CD4-positive, alpha-beta memory T cell (primary cell): Measurements from ENCODE around the gene BTAF1. TPM values are rescaled to one million over a fixed set of nuclear protein-coding genes. Genes with fewer than 3 reads are reported as not detected.
A peak's percentile ranks its signal among the peaks of the same experiment; 100 is the strongest.

Experiments
- CTCF ChIA-PET: fragments of 350-600 bp; sonication (Branson Sonifier 250); formaldehyde crosslinking; loops from one replicate; lab custom pipeline; 2021; ENCODE audit warnings: inconsistent platforms; ENCODE audit not compliant: partially characterized antibody; lab: Charles Lee
- POLR2A ChIA-PET: fragments of 350-600 bp; sonication (Branson Sonifier 250); formaldehyde crosslinking; loops from one replicate; lab custom pipeline; 2021; ENCODE audit not compliant: partially characterized antibody; lab: Charles Lee
- DNase-seq, 5 donors: peaks; one replicate each; pipeline versions ENCODE4 v3.0.0 to v3.0.0-alpha.2; 2020 to 2022; ENCODE audit warnings: mixed read lengths in 1 of 5
- H3K27ac ChIP-seq: one replicate; pipeline ENCODE4 v1.7.0; 2013; ENCODE audit warnings: low read depth, low read length
- H3K27me3 ChIP-seq: 2 replicates; pipeline ENCODE4 v1.7.0; 2013; ENCODE audit warnings: mild to moderate bottlenecking, low read length, moderate library complexity; ENCODE audit not compliant: insufficient read depth
- H3K36me3 ChIP-seq: 2 replicates; pipeline ENCODE4 v1.7.0; 2013; ENCODE audit warnings: mild to moderate bottlenecking, low read length, moderate library complexity; ENCODE audit not compliant: insufficient read depth
- H3K4me1 ChIP-seq: 2 replicates; pipeline ENCODE4 v1.7.0; 2013; ENCODE audit warnings: mild to moderate bottlenecking, low read length, moderate library complexity; ENCODE audit not compliant: insufficient read depth
- H3K4me3 ChIP-seq, 2 donors: one replicate each; pipeline ENCODE4 v1.7.0; 2013; ENCODE audit warnings: low read length in 2 of 2, mild to moderate bottlenecking in 1 of 2
- H3K9me3 ChIP-seq, 2 donors: one replicate each; pipeline ENCODE4 v1.7.0; 2013; ENCODE audit warnings: low read length in 2 of 2, control low read depth in 1 of 2; ENCODE audit not compliant: control insufficient read depth in 1 of 2
- H3K27ac Mint-ChIP-seq, 7 donors: one replicate each; pipeline ENCODE4 v1.8.0; 2020 to 2021; ENCODE audit warnings: mixed read lengths in 7 of 7, mild to moderate bottlenecking in 6 of 7, inconsistent platforms in 3 of 7, moderate library complexity in 3 of 7
- H3K27me3 Mint-ChIP-seq, 2 donors: one replicate each; pipeline ENCODE4 v1.8.0; 2020 to 2021; ENCODE audit warnings: mixed read lengths in 2 of 2
- H3K36me3 Mint-ChIP-seq, 2 donors: one replicate each; pipeline ENCODE4 v1.8.0; 2020 to 2021; ENCODE audit warnings: mixed read lengths in 2 of 2, inconsistent platforms in 1 of 2, mild to moderate bottlenecking in 1 of 2
- H3K4me1 Mint-ChIP-seq, 4 donors: one replicate each; pipeline ENCODE4 v1.8.0; 2020 to 2021; ENCODE audit warnings: mixed read lengths in 4 of 4, mild to moderate bottlenecking in 1 of 4
- H3K4me3 Mint-ChIP-seq, 8 donors: one replicate each; pipeline ENCODE4 v1.8.0; 2020 to 2021; ENCODE audit warnings: mixed read lengths in 8 of 8, mild to moderate bottlenecking in 7 of 8, moderate library complexity in 6 of 8, inconsistent platforms in 3 of 8
- H3K9me3 Mint-ChIP-seq, 8 donors: one replicate each; pipeline ENCODE4 v1.8.0; 2020 to 2021; ENCODE audit warnings: mixed read lengths in 8 of 8, mild to moderate bottlenecking in 5 of 8, inconsistent platforms in 3 of 8, moderate library complexity in 1 of 8
- intact Hi-C: fragments of 100-400 bp; cut with micrococcal nuclease; formaldehyde crosslinking; loops from one replicate; pipeline ENCODE4 v1.15.1; 2023
- polyA plus RNA-seq, 2 donors: library from polyadenylated mRNA; unstranded; fragments of 300-500 nt; fragmentation: Illumina TruSeq; gene quantifications; one replicate each; pipeline ENCODE4 v1.2.3, GENCODE V29; 2021
- total RNA-seq, 2 experiments: library from RNA; stranded (reverse); gene quantifications; one replicate each; pipeline ENCODE4 v1.2.3, GENCODE V29; 2021

Gene BTAF1
- total and polyA plus RNA-seq, 4 experiments from 2014 or later = 6.0 to 76.9 (median 41.5) TPM

DNA sequence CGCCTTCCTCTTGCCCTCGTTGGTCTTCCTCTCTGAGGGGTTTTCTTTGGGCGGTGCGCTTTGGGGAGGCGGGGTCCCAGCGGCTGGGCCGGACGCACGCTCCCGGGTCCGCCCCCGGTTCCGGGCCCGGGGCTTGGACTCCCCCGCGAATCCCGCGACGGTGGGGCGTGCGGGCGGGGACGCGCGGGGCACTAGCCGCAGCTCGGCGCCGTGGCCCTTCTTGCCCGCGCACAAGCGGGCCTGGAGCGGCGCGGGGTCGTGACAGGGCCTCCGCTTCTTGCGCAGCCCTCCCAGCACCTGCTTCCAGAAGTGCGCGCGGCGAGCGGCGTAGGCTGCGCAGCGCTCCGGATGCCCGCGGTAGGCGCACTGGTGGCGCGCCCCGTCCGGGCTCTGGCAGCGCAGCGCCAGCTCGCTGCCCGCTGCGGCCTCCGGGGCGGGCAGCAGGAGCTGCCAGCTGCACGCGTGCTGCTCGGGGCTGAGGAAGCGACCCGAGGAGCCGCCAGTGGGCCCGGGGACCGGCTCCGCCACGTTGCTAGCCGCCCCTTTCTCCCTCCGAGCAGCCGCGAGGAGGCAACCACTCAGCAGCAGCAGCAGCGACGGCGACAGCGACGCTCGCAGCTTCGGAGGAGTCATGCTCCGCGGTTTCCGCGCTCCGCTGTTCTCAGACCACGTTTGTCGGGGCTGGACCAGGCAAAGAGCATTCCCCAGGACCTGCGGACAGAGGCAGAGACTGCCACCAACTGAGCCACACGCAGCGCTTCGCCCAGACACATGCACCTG is 15.0 kb upstream of the BTAF1 start:
- Mint-ChIP-seq H3K27me3 (peaks cover 0 to 4% of the 10 kb centered on the region in 2 donors), H3K27ac (peak overlapping the region; percentile 74 to 94 (median 85)), H3K9me3 (peaks cover 0 to 2% (median 0%) of the 10 kb centered on the region in 8 donors), H3K4me3 (peak overlapping the region; percentile 89 to 97 (median 93)), H3K36me3 (peaks cover 0 to 3% of the 10 kb centered on the region in 2 donors), H3K4me1 (peaks cover 15 to 26% (median 21%) of the 10 kb centered on the region in 4 donors)
- Histone ChIP-seq H3K36me3 (no peaks in the 10 kb centered on the region), H3K27ac (peak overlapping the region; percentile 67), H3K27me3 (no peaks in the 10 kb centered on the region), H3K9me3 (no peaks in the 10 kb centered on the region), H3K4me1 (peaks cover 25% of the 10 kb centered on the region), H3K4me3 (peak overlapping the region; percentile 68 to 72)
- ChIA-PET POLR2A (interaction anchor here (0.7 to 3.1 kb wide), 19 partner anchors 9 to 747 kb away, joined by 3 to 65 read pairs (median 4); partner anchors contain the start of genes BTAF1, CPEB3, HECTD2 and MARCHF5), CTCF (interaction anchor here (0.6 to 3.1 kb wide), 15 partner anchors 9 to 776 kb away, joined by 3 to 38 read pairs (median 6); partner anchors contain the start of genes BTAF1 and TNKS2)
- intact Hi-C loops = loop anchor here (1.0 to 5.0 kb wide), 5 partner anchors 15 to 684 kb away; partner anchors contain the start of genes BTAF1, HECTD2, KIF11 and TNKS2
- DNase-seq = peak; percentile 71 to 77 (median 77)

DNA sequence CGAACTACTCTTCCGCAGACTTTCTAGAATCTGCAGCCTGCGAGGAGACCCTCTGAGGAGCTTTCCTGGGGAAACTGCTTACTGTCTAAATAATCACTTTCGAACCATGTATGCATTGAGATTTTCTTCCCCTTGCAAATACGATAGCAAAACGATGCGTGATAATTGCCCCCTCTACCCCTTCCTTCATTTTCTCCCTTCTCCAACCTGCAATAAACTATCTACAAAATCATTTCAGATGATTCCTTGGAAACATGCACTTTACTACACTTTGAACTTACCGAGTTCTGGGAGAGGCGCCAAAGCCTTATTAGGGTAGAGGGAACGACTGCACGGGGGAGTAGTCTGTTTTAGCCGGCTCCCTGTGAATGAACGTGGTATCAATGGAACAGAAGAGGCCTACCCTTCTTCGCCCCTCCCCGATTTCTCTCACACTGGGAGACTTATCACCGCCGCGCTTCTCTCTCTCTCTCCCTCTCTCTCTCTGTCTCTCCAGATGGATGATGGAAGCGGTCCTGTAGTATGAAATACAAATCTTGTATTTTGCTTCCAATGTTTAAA is 14.4 kb upstream of the BTAF1 start, which contains the start of gene FGFBP3:
Gene FGFBP3, minus strand, starts transcription at position 370 of the 561 bp plus-strand sequence. CDS start 517 bp downstream, outside the sequence.
- Histone ChIP-seq H3K4me1 (peaks cover 25% of the 10 kb centered on the region), H3K27ac (peak within 1 kb of the TSS; percentile 67), H3K27me3 (no peaks in the 10 kb centered on the region), H3K4me3 (peak within 1 kb of the TSS; percentile 68 to 72), H3K9me3 (no peaks in the 10 kb centered on the region), H3K36me3 (no peaks in the 10 kb centered on the region)
- intact Hi-C loops = loop anchor here (2.0 to 5.0 kb wide), 2 partner anchors 498 to 683 kb away; partner anchors contain the start of genes HECTD2 and KIF11
- Mint-ChIP-seq H3K9me3 (peaks cover 0 to 2% (median 0%) of the 10 kb centered on the region in 8 donors), H3K4me3 (peak within 1 kb of the TSS; percentile 83 to 97 (median 93)), H3K36me3 (peaks cover 0 to 3% of the 10 kb centered on the region in 2 donors), H3K4me1 (peaks cover 15 to 26% (median 21%) of the 10 kb centered on the region in 4 donors), H3K27me3 (peaks cover 3 to 4% of the 10 kb centered on the region in 2 donors), H3K27ac (peak within 1 kb of the TSS; percentile 74 to 94 (median 85))
- CTCF ChIA-PET = interaction anchor here (0.6 to 3.1 kb wide), 12 partner anchors 8 to 611 kb away, joined by 3 to 38 read pairs (median 6); partner anchors contain the start of genes BTAF1 and TNKS2
- POLR2A ChIA-PET = interaction anchor here (0.8 to 3.1 kb wide), 14 partner anchors 9 to 747 kb away, joined by 3 to 65 read pairs (median 4); partner anchors contain the start of genes BTAF1, CPEB3, HECTD2 and MARCHF5
- peak in 3 of 5 donors; percentile 12 to 44 (median 15) for DNase-seq

DNA sequence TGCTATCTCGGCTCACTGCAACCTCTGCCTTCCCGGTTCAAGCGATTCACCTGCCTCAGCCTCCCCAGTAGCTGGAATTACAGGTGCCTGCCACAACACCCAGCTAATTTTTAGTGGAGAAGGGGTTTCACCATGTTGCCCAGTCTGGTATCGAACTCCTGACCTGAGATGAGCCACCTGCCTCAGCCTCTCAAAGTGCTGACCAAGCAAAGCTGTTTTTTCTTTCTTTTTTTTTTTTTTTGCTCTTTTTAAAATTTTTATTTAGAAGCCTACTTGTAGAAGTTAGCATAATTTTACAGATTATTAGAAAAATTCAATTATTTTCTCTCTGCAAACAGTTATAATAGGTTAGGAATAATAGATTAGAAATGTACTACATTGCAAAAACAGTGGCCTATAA is 13.1 kb upstream of the BTAF1 start:
- no peak for DNase-seq
- Mint-ChIP-seq H3K4me1 (peaks cover 15 to 26% (median 21%) of the 10 kb centered on the region in 4 donors), H3K27me3 (peaks cover 3 to 6% of the 10 kb centered on the region in 2 donors), H3K4me3 (no peak overlapping the region), H3K9me3 (peaks cover 0 to 2% (median 0%) of the 10 kb centered on the region in 8 donors), H3K27ac (no peak overlapping the region), H3K36me3 (peaks cover 0 to 1% of the 10 kb centered on the region in 2 donors)
- intact Hi-C loops = loop anchor here (10.0 kb wide), 1 partner anchor 1036 kb away; the partner anchor contains the start of gene RPP30
- H3K36me3 ChIP-seq = no peaks in the 10 kb centered on the region
- no peak overlapping the region for H3K4me3 ChIP-seq
- H3K4me1 ChIP-seq = peaks cover 25% of the 10 kb centered on the region
- ChIA-PET POLR2A (interaction anchor here (0.7 to 1.1 kb wide), 2 partner anchors 14 to 779 kb away, joined by 4 to 6 read pairs; partner anchors contain the start of genes BTAF1 and HHEX), CTCF (interaction anchor here (0.7 to 1.3 kb wide), 6 partner anchors 150 to 713 kb away, joined by 3 to 13 read pairs (median 4); no protein-coding TSS in a partner anchor)
- H3K27ac ChIP-seq = no peak overlapping the region
- no peaks in the 10 kb centered on the region for H3K27me3 ChIP-seq
- no peaks in the 10 kb centered on the region for H3K9me3 ChIP-seq

DNA sequence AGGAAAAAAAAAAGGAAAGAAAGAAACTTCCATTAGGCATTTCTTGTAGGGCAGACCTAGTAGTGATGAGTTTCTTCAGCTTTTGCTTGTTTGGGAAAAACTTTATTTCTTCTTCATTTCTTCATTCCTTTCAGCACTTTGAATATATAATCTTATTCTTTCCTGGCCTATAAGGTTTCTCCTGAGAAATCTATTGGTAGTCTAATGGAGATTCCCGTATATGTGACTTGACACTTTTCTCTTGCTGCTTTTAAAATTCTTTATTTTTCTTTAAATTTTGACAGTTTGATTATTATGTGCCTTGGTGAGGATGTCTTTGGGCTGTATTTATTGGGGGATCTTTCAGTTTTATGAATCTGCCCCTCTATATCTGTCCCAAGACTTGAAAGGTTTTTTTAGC is 3.9 kb upstream of the BTAF1 start:
- intact Hi-C loops = loop anchor here (5.0 to 10.0 kb wide), 3 partner anchors 673 to 1783 kb away; partner anchors contain the start of genes FRA10AC1, KIF11 and RPP30
- POLR2A ChIA-PET = no interaction called here

DNA sequence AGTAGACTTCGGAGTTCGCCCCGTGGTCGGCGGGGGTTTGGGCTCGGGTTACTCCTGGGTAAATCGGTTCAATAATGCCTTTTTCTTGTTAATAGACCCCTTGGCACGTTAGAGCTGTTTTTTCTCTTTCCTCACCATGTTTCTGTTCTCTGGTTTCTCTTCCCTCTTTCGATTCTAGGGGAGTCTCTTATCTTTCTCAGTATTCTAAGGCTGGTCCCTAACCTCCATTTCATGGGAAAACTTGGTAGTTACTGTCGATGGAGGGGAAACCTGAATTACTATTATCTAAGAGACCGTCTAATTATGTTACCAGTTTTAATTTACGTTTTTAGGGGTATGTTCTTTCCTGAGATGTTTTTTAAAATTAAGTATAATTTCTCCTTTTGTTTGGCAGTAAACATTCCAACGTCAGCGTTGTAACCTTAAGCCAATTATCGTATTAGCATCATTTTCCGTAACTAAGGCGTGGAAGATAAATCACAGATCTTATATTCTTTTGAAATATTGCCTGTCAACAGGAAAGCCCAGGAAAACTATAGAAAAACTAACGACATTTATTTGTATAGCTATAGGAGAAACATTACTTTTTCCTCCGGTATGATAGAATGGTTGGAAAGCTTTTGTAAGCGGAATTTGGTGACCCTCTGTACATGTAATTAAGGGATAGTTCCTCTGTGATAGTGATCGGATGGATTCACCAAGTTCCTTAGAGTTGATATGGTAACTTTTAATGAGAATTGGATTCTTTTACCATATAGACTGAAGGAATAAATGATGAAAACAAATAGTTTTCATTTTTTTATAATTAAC is 847 bp downstream of the BTAF1 start:
- Histone ChIP-seq H3K27ac (peak overlapping the region; percentile 91), H3K36me3 (no peaks in the 10 kb centered on the region), H3K4me3 (peak overlapping the region; percentile 79 to 87), H3K27me3 (no peaks in the 10 kb centered on the region), H3K9me3 (no peaks in the 10 kb centered on the region), H3K4me1 (peaks cover 56% of the 10 kb centered on the region)
- POLR2A ChIA-PET = interaction anchor here (0.6 to 3.8 kb wide), 21 partner anchors 8 to 1778 kb away, joined by 3 to 65 read pairs (median 7); partner anchors contain the start of genes CPEB3, FGFBP3, FRA10AC1 and KIF11
- Mint-ChIP-seq H3K36me3 (peaks cover 13 to 21% of the 10 kb centered on the region in 2 donors), H3K4me1 (peaks cover 36 to 58% (median 44%) of the 10 kb centered on the region in 4 donors), H3K9me3 (peaks cover 0 to 2% (median 0%) of the 10 kb centered on the region in 8 donors), H3K4me3 (peak overlapping the region; percentile 90 to 99 (median 94)), H3K27ac (peak overlapping the region; percentile 96 to 100 (median 99)), H3K27me3 (no peaks in the 10 kb centered on the region)
- intact Hi-C loops = loop anchor here (2.0 to 5.0 kb wide), 3 partner anchors 668 to 1778 kb away; partner anchors contain the start of genes FRA10AC1 and KIF11
- CTCF ChIA-PET = interaction anchor here (0.7 to 7.1 kb wide), 10 partner anchors 10 to 666 kb away, joined by 3 to 54 read pairs (median 4); partner anchors contain the start of genes FGFBP3 and TNKS2
- DNase-seq = no peak

More for the DNA sequence above, 3.9 kb upstream of the BTAF1 start:
- H3K27ac Mint-ChIP-seq = no peak overlapping the region
- no peaks in the 10 kb centered on the region for H3K9me3 ChIP-seq
- H3K36me3 Mint-ChIP-seq = peaks cover 3 to 9% of the 10 kb centered on the region in 2 donors
- peaks cover 0 to 4% (median 2%) of the 10 kb centered on the region in 8 donors for H3K9me3 Mint-ChIP-seq
- H3K4me1 ChIP-seq = peaks cover 13% of the 10 kb centered on the region
- DNase-seq = no peak
- no peaks in the 10 kb centered on the region for H3K27me3 ChIP-seq
- H3K27me3 Mint-ChIP-seq = peaks cover 8 to 18% of the 10 kb centered on the region in 2 donors
- H3K4me3 ChIP-seq = no peak overlapping the region
- H3K27ac ChIP-seq = no peak overlapping the region
- H3K4me3 Mint-ChIP-seq = no peak overlapping the region
- no peaks in the 10 kb centered on the region for H3K36me3 ChIP-seq
- CTCF ChIA-PET = interaction anchor here (1.6 to 7.1 kb wide), 2 partner anchors 6 to 621 kb away, joined by 7 to 54 read pairs; no protein-coding TSS in a partner anchor
- peaks cover 10 to 21% (median 14%) of the 10 kb centered on the region in 4 donors for H3K4me1 Mint-ChIP-seq
